DOHH2 (cell line): Measurements from ENCODE around the gene S100A8.

Experiments
- H3F3A ChIP-seq: fragments of 200-600 bp; sonication (generic), shearing (Covaris generic); 2 replicates; pipeline ENCODE4 v1.6.0; 2016; ENCODE audit warnings: antibody characterized with exemption, mild to moderate bottlenecking; ENCODE audit not compliant: control insufficient read depth, insufficient read depth
- H3K27ac ChIP-seq: fragments of 200-600 bp; sonication (generic); 2 replicates; pipeline ENCODE4 v1.5.1; 2014; ENCODE audit warnings: low read depth, mild to moderate bottlenecking, low read length, moderate library complexity
- H3K27me3 ChIP-seq: fragments of 200-600 bp; sonication (generic); 2 replicates; pipeline ENCODE4 v1.6.1; 2014; ENCODE audit warnings: mild to moderate bottlenecking, low read length, mixed read lengths; ENCODE audit not compliant: control insufficient read depth
- H3K36me3 ChIP-seq: fragments of 200-600 bp; sonication (generic); 2 replicates; pipeline ENCODE4 v1.6.1; 2014; ENCODE audit warnings: mild to moderate bottlenecking, low read length, moderate library complexity, mixed read lengths; ENCODE audit not compliant: control insufficient read depth
- H3K4me1 ChIP-seq: fragments of 200-600 bp; sonication (generic); 2 replicates; pipeline ENCODE4 v1.6.1; 2014; ENCODE audit warnings: mild to moderate bottlenecking, low read length, mixed read lengths; ENCODE audit not compliant: control insufficient read depth
- H3K4me2 ChIP-seq: fragments of 200-600 bp; sonication (generic); 2 replicates; pipeline ENCODE4 v1.6.0; 2014; ENCODE audit warnings: mild to moderate bottlenecking, low read length, moderate library complexity
- H3K4me3 ChIP-seq: fragments of 200-600 bp; sonication (generic); 2 replicates; pipeline ENCODE4 v1.5.1; 2014; ENCODE audit warnings: mild to moderate bottlenecking, low read length, mixed read lengths
- H3K79me2 ChIP-seq: fragments of 200-600 bp; sonication (generic); 2 replicates; pipeline ENCODE4 v1.6.1; 2014; ENCODE audit warnings: mild to moderate bottlenecking, low read length, mixed read lengths; ENCODE audit not compliant: control insufficient read depth
- H3K9me2 ChIP-seq: fragments of 200-600 bp; sonication (generic); replicated peaks from 2 replicates; pipeline ENCODE4 v1.6.1; 2014; ENCODE audit warnings: mild to moderate bottlenecking, low read length, mixed read lengths; ENCODE audit not compliant: control insufficient read depth
- H3K9me3 ChIP-seq: fragments of 200-600 bp; sonication (generic); 2 replicates; pipeline ENCODE4 v1.6.1; 2014; ENCODE audit warnings: antibody characterized with exemption, low read length, mixed read lengths; ENCODE audit not compliant: control insufficient read depth, insufficient read depth
- H4K20me1 ChIP-seq: fragments of 200-600 bp; sonication (generic); 2 replicates; pipeline ENCODE4 v1.6.0; 2014; ENCODE audit warnings: low read depth, mild to moderate bottlenecking, antibody characterized with exemption, low read length, moderate library complexity; ENCODE audit not compliant: control insufficient read depth, insufficient read depth
- CTCF ChIP-seq: fragments of 200-600 bp; sonication (generic); IDR thresholded peaks from one replicate; pipeline ENCODE4 v1.5.1; 2014; ENCODE audit warnings: antibody characterized with exemption, mild to moderate bottlenecking, low read depth, low read length; ENCODE audit not compliant: poor library complexity, severe bottlenecking
- EZH2phosphoT487 ChIP-seq: fragments of 200-600 bp; sonication (generic); IDR thresholded peaks from 2 replicates; pipeline ENCODE4 v1.6.1; 2017; ENCODE audit warnings: borderline replicate concordance, mild to moderate bottlenecking, antibody characterized with exemption, low read length, moderate library complexity, mixed read lengths

Gene S100A8

GRCh38 chr1:153387001-153387400, 3.9 kb downstream of the S100A8 start:
- Histone ChIP-seq H3K27ac (no peak overlapping the region), H3K4me3 (no peak overlapping the region), H3K27me3 (peaks cover 15% of the 10 kb centered on the region), H4K20me1 (no peaks in the 10 kb centered on the region), H3K4me2 (no peak overlapping the region), H3K4me1 (no peaks in the 10 kb centered on the region), H3K79me2 (no peaks in the 10 kb centered on the region), H3K9me2 (no peaks in the 10 kb centered on the region), H3K36me3 (no peaks in the 10 kb centered on the region), H3F3A (no peaks in the 10 kb centered on the region), H3K9me3 (no peaks in the 10 kb centered on the region)
- TF ChIP-seq CTCF (no peak), EZH2phosphoT487 (no peak)

- H3K4me2 ChIP-seq = no peak overlapping the region
- no peaks in the 10 kb centered on the region for H3K9me2 ChIP-seq
- H3K4me3 ChIP-seq = no peak overlapping the region
- no peaks in the 10 kb centered on the region for H3K4me1 ChIP-seq
- TF ChIP-seq EZH2phosphoT487 = no peak
- TF ChIP-seq CTCF = no peak
- H3K36me3 ChIP-seq = no peaks in the 10 kb centered on the region
- H3K9me3 ChIP-seq = no peaks in the 10 kb centered on the region
- no peaks in the 10 kb centered on the region for H3K79me2 ChIP-seq
- H3K27me3 ChIP-seq = peaks cover 15% of the 10 kb centered on the region
- no peaks in the 10 kb centered on the region for H3F3A ChIP-seq
- H3K27ac ChIP-seq = no peak overlapping the region
- H4K20me1 ChIP-seq = no peaks in the 10 kb centered on the region
These were observed 4.4 kb downstream of the S100A8 start for GRCh38 chr1:153386500-153386901.

- Histone ChIP-seq H3K9me3 (no peaks in the 10 kb centered on the region), H3K4me1 (no peaks in the 10 kb centered on the region), H3K27me3 (peaks cover 15% of the 10 kb centered on the region), H3F3A (no peaks in the 10 kb centered on the region), H3K36me3 (no peaks in the 10 kb centered on the region), H4K20me1 (no peaks in the 10 kb centered on the region), H3K27ac (no peak overlapping the region), H3K79me2 (no peaks in the 10 kb centered on the region), H3K4me3 (no peak overlapping the region), H3K9me2 (no peaks in the 10 kb centered on the region), H3K4me2 (no peak overlapping the region)
- no peak for TF ChIP-seq EZH2phosphoT487
- no peak for TF ChIP-seq CTCF
These were observed 5.8 kb downstream of the S100A8 start for GRCh38 chr1:153384958-153385580.
